K562 (cell line): ENCODE results near the gene CASKIN2. TPM values are rescaled to one million over a fixed set of nuclear protein-coding genes. Genes with fewer than 3 reads are reported as not detected.

Experiments used
- ASH1L ChIP-seq: fragments of 450-650 bp; IDR thresholded peaks from 2 replicates; pipeline ENCODE4 v1.6.1; 2018; ENCODE audit warnings: borderline replicate concordance, mild to moderate bottlenecking, low read depth; ENCODE audit not compliant: partially characterized antibody
- CBX2 ChIP-seq: fragments of 200-600 bp; sonication (generic); IDR thresholded peaks from one replicate; pipeline ENCODE4 v1.6.1; 2012; ENCODE audit warnings: mild to moderate bottlenecking, low read length, inconsistent platforms; ENCODE audit not compliant: insufficient read depth, poor library complexity, severe bottlenecking
- CTBP1 ChIP-seq: fragments of 450-650 bp; IDR thresholded peaks from 2 replicates; pipeline ENCODE4 v1.6.1; 2016; ENCODE audit warnings: borderline replicate concordance
- DLX4 ChIP-seq: fragments of 250-450 bp; sonication (Bioruptor Pico); IDR thresholded peaks from 2 replicates; pipeline ENCODE4 v1.6.1; 2021; ENCODE audit warnings: mild to moderate bottlenecking
- ELF1 ChIP-seq: fragments of 200-800 bp; sonication (Bioruptor generic); IDR thresholded peaks from 2 replicates; pipeline ENCODE4 v1.6.1; 2016; ENCODE audit warnings: missing genetic modification characterization, missing compliant biosample characterization
- ELK1 ChIP-seq: sonication (generic); formaldehyde crosslinking; IDR thresholded peaks from 2 replicates; pipeline ENCODE4 v1.8.1; 2022; ENCODE audit warnings: missing genetic modification reagents
- KDM4B ChIP-seq, 2 experiments: fragments of 450-650 bp in 1 of 2; sonication (generic) in 1 of 2; IDR thresholded peaks; 2 replicates each; pipeline ENCODE4 v1.6.1; 2016 to 2017; ENCODE audit warnings: borderline replicate concordance in 2 of 2, antibody characterized with exemption in 1 of 2, low read depth in 1 of 2, mild to moderate bottlenecking in 1 of 2
- MAZ ChIP-seq, 2 experiments: fragments of 450-650 bp in 1 of 2; sonication (generic) in 1 of 2; formaldehyde crosslinking; IDR thresholded peaks in 1 of 2; conservative IDR thresholded peaks in 1 of 2; 2 replicates each; pipeline versions ENCODE4 v1.4.0 to v1.5.0; 2020; ENCODE audit warnings: mild to moderate bottlenecking in 1 of 2, missing genetic modification reagents in 1 of 2
- PML ChIP-seq: IDR thresholded peaks from 2 replicates; pipeline ENCODE4 v1.6.1; 2012; ENCODE audit warnings: low read length, inconsistent platforms
- POLR2A ChIP-seq: fragments of 450-650 bp; conservative IDR thresholded peaks from 2 replicates; pipeline ENCODE4 v1.6.1; 2016
- SIN3A ChIP-seq, 2 experiments: fragments of 150-350 bp in 1 of 2; IDR thresholded peaks; 2 replicates each; pipeline ENCODE4 v1.6.1; 2011 to 2016; ENCODE audit warnings: borderline replicate concordance in 2 of 2, low read depth in 2 of 2, low read length in 2 of 2, mild to moderate bottlenecking in 2 of 2, moderate library complexity in 2 of 2; ENCODE audit not compliant: control insufficient read depth in 1 of 2
- STAT6 ChIP-seq: sonication (generic); formaldehyde crosslinking; IDR thresholded peaks from 2 replicates; pipeline ENCODE4 v1.8.1; 2023; ENCODE audit warnings: mild to moderate bottlenecking, missing genetic modification reagents
- TARDBP ChIP-seq: fragments of 450-650 bp; IDR thresholded peaks from 2 replicates; pipeline ENCODE4 v1.6.1; 2016
- THAP12 ChIP-seq: fragments of 250-450 bp; sonication (Bioruptor Pico); IDR thresholded peaks from 2 replicates; pipeline ENCODE4 v1.9.0; 2021; ENCODE audit warnings: mild to moderate bottlenecking, inconsistent platforms
- THRB ChIP-seq: fragments of 450-650 bp; formaldehyde crosslinking; conservative IDR thresholded peaks from 2 replicates; pipeline ENCODE4 v1.4.0; 2022; ENCODE audit warnings: mild to moderate bottlenecking, missing genetic modification characterization
- TSC22D4 ChIP-seq: fragments of 450-650 bp; IDR thresholded peaks from 2 replicates; pipeline ENCODE4 v1.6.1; 2016; ENCODE audit warnings: missing genetic modification characterization, missing biosample characterization, control low read depth
- ZC3H4 ChIP-seq: sonication (generic); formaldehyde crosslinking; IDR thresholded peaks from 2 replicates; pipeline ENCODE4 v1.9.0; 2021; ENCODE audit warnings: missing genetic modification reagents, borderline replicate concordance
- ZNF184 ChIP-seq: sonication (generic); formaldehyde crosslinking; IDR thresholded peaks from 2 replicates; pipeline ENCODE4 v1.5.0; 2020; ENCODE audit warnings: missing genetic modification reagents
- ZNF239 ChIP-seq: fragments of 250-450 bp; sonication (Bioruptor Pico); IDR thresholded peaks from 2 replicates; pipeline ENCODE4 v1.4.0; 2020; ENCODE audit warnings: mild to moderate bottlenecking
- ZNF384 ChIP-seq: IDR thresholded peaks from 2 replicates; pipeline ENCODE4 v1.6.1; 2012; ENCODE audit warnings: low read depth, low read length, improper control_type of control experiment
- ZNF780A ChIP-seq: fragments of 250-450 bp; sonication (Bioruptor Pico); IDR thresholded peaks from 2 replicates; pipeline ENCODE4 v1.5.0; 2021; ENCODE audit warnings: mild to moderate bottlenecking
- polyA plus RNA-seq, 8 experiments: library from polyadenylated mRNA; depleted of rRNA in 4 of 8; stranded (reverse) in 5 of 8; unstranded in 3 of 8; fragments of >200 nt; fragmentation: Nextera tagmentation in 2 of 8; fragmentation: Illumina TruSeq in 1 of 8; extraction: Ambion mirVana in 2 of 8; extraction: Trizol in 1 of 8; gene quantifications; 2 replicates each; pipeline versions ENCODE4 v1.2.1 to v1.2.3, GENCODE V29; 2011 to 2014; ENCODE audit warnings: inconsistent platforms in 1 of 8, missing spikeins in 1 of 8
- total RNA-seq, 7 experiments: library from RNA; depleted of rRNA in 6 of 7; stranded (reverse); fragments of >200 nt in 6 of 7; fragmentation: Illumina TruSeq in 2 of 7; extraction: Trizol in 2 of 7; gene quantifications; 2 replicates each; pipeline versions ENCODE4 v1.2.1 to v1.2.3, GENCODE V29; 2011 to 2021; ENCODE audit warnings: low replicate concordance in 1 of 7

Gene CASKIN2
- total and polyA plus RNA-seq, 9 of the 15 experiments (the other 6 are each of a cell fraction or from before 2014, with no cell fraction given), result 0.01 to 12.2 (median 2.1) TPM

GRCh38 chr17:75456417-75457046 is 58.8 kb downstream of the CASKIN2 start, which contains the start of gene TMEM94 (continued):
- TF ChIP-seq DLX4 (CRISPR knock-in tag), result no peak
- TF ChIP-seq ASH1L, result peak; percentile 100
- TF ChIP-seq THRB (CRISPR knock-in tag), result no peak
- no peak for TF ChIP-seq ELK1
- 0 out of 2 replicates have a peak, but pooled peaks have one; percentile 70 for TF ChIP-seq ZNF780A (CRISPR knock-in tag)
- TF ChIP-seq TARDBP, result no peak
- TF ChIP-seq THAP12, result no peak
- TF ChIP-seq ZNF239, result no peak
- TF ChIP-seq STAT6 (CRISPR knock-in tag), result no peak
- TF ChIP-seq CTBP1, result peak; percentile 57; the same call in 1 of the 2 replicates
- TF ChIP-seq ZC3H4 (CRISPR knock-in tag), result no peak
- TF ChIP-seq ZNF384, result no peak
- peak in 1 of 2 experiments; percentile 74; a peak in 2 of 4 replicates for TF ChIP-seq SIN3A (IDR thresholded peaks at IDR 0.05; ENCODE audit: borderline replicate concordance in 2 of 2, control insufficient read depth in 1 of 2, low read depth in 2 of 2, low read length in 2 of 2)
- peak; percentile 100 for TF ChIP-seq ELF1 (tag)
- no peak for TF ChIP-seq KDM4B (IDR thresholded peaks at IDR 0.05; ENCODE audit: borderline replicate concordance in 2 of 2, low read depth in 1 of 2)
- no peak for TF ChIP-seq TSC22D4 (tag)
- TF ChIP-seq PML, result peak; percentile 8; the same call in 1 of the 2 replicates
- TF ChIP-seq MAZ (CRISPR knock-in tag; conservative IDR thresholded peaks at IDR 0.05 in 1 of 2, IDR thresholded peaks at IDR 0.05 in 1 of 2), result peak; percentile 98 to 99
- TF ChIP-seq ZNF184, result no peak
- peak; percentile 70 for TF ChIP-seq POLR2A
- no peak for TF ChIP-seq CBX2
